Measurements from ENCODE around the gene SCAI.

The SCAI gene

GRCh38 chr9:125156551-125156950, 13.2 kb upstream of the SCAI start:
- Histone ChIP-seq H3K36me3 (peaks cover 23 to 50% (median 31%) of the 10 kb centered on the region in 3 donors), H3K4me3 (no peak overlapping the region), H3K9me3 (no peaks in the 10 kb centered on the region), H3K4me1 (peaks cover 0 to 26% (median 14%) of the 10 kb centered on the region in 4 donors), H3K27me3 (no peaks in the 10 kb centered on the region), H3K27ac (no peak overlapping the region)
- no peak for DNase-seq
- intact Hi-C loops (cut with DNase I; ENCODE audit: low total_unique reads): no loop called here
- TF ChIP-seq, protein P1, sequence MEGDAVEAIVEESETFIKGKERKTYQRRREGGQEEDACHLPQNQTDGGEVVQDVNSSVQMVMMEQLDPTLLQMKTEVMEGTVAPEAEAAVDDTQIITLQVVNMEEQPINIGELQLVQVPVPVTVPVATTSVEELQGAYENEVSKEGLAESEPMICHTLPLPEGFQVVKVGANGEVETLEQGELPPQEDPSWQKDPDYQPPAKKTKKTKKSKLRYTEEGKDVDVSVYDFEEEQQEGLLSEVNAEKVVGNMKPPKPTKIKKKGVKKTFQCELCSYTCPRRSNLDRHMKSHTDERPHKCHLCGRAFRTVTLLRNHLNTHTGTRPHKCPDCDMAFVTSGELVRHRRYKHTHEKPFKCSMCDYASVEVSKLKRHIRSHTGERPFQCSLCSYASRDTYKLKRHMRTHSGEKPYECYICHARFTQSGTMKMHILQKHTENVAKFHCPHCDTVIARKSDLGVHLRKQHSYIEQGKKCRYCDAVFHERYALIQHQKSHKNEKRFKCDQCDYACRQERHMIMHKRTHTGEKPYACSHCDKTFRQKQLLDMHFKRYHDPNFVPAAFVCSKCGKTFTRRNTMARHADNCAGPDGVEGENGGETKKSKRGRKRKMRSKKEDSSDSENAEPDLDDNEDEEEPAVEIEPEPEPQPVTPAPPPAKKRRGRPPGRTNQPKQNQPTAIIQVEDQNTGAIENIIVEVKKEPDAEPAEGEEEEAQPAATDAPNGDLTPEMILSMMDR (IDR thresholded peaks at IDR 0.05): no peak

DNA sequence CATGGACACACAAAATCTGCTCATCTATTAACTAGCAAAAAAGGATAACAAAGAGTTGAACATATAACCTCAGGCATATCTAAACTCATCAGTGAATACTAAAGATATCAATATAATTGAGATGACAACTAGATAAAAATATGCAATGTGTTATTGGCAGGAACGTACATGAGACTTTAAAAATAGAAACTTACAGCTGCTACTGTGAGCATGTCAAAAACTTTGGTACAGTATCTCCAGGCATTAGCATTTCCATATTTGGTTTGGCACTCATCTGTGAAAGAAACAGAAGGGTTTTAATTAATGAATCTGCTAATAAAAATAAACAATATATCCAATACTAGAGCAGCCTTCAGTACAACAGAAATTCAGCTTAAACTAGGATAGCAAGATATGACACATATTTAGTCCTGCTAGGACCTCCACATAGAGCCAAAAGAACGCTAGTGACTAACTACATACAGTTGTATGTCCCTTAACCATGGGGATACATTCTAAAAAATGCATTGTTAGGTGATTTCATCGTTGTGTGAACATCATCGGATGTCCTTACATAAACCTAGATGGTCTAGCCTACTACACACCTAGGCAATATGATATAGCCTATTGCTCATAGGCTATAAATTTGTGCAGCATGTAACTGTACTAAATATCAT, 10.5 kb upstream of the SCAI start:
- no peak for DNase-seq
- Histone ChIP-seq H3K4me1 (peaks cover 0 to 5% (median 0%) of the 10 kb centered on the region in 4 donors), H3K36me3 (peaks cover 49 to 76% (median 53%) of the 10 kb centered on the region in 3 donors), H3K27me3 (no peaks in the 10 kb centered on the region), H3K27ac (no peak overlapping the region), H3K9me3 (no peaks in the 10 kb centered on the region), H3K4me3 (no peak overlapping the region)
- intact Hi-C loops (cut with DNase I; ENCODE audit: low total_unique reads): no loop called here
- TF ChIP-seq, protein P1 (IDR thresholded peaks at IDR 0.05): no peak

- TF ChIP-seq, protein P1 (IDR thresholded peaks at IDR 0.05): no peak
- no peaks in the 10 kb centered on the region for H3K27me3 ChIP-seq
- intact Hi-C loops (cut with DNase I; ENCODE audit: low total_unique reads): no loop called here
- DNase-seq: no peak
- no peak overlapping the region for H3K4me3 ChIP-seq
- H3K9me3 ChIP-seq: no peaks in the 10 kb centered on the region
- H3K4me1 ChIP-seq: peaks cover 0 to 5% (median 0%) of the 10 kb centered on the region in 4 donors
- no peak overlapping the region for H3K27ac ChIP-seq
- H3K36me3 ChIP-seq: peaks cover 42 to 64% (median 49%) of the 10 kb centered on the region in 3 donors
Observed at GRCh38 chr9:125151730-125152129, 8.4 kb upstream of the SCAI start.

GRCh38 chr9:125150349-125151245, 7.3 kb upstream of the SCAI start:
- peaks cover 42 to 62% (median 46%) of the 10 kb centered on the region in 3 donors for H3K36me3 ChIP-seq
- intact Hi-C loops (cut with DNase I; ENCODE audit: low total_unique reads): no loop called here

DNA sequence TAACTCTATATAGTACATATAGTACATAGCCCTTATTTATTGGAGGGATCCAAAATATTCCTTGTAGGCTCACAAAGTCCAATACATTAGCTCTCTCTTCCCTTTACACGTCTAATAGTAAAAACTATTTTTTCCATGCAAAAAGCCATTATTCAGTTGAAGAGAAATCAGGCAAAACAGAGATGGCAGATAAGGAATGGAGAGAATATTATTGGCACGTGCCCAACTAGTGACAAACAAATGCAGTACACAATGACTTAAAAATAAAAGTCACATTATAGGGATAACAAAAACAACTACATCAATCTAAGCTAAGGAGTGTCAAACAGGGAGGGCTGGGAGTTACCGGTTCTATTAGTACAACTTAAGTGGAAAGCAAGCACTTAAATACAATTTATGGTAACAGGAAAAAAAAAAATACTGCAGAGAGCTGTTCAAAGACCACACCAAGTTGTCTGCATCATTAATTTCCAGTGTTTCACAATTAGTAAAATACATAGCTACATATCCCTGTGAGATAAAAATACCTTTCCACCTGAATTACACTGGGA, 4.1 kb upstream of the SCAI start:
- TF ChIP-seq, protein P1 (IDR thresholded peaks at IDR 0.05): no peak

More at GRCh38 chr9:125150349-125151245, 7.3 kb upstream of the SCAI start:
- Histone ChIP-seq H3K4me1 (peaks cover 0 to 12% (median 0%) of the 10 kb centered on the region in 4 donors), H3K27ac (no peak overlapping the region), H3K9me3 (no peaks in the 10 kb centered on the region), H3K4me3 (no peak overlapping the region), H3K27me3 (no peaks in the 10 kb centered on the region)
- no peak for DNase-seq
- TF ChIP-seq, protein P1 (IDR thresholded peaks at IDR 0.05): no peak

More for the DNA sequence above, 4.1 kb upstream of the SCAI start:
- DNase-seq: no peak
- intact Hi-C loops (cut with DNase I; ENCODE audit: low total_unique reads): loop anchor here (10.0 kb wide), 1 partner anchor 283 kb away; the partner anchor contains the start of genes ARPC5L and RPL35
- H3K4me3 ChIP-seq: no peak overlapping the region
- H3K36me3 ChIP-seq: peaks cover 31 to 35% (median 35%) of the 10 kb centered on the region in 3 donors
- peaks cover 0 to 22% (median 5%) of the 10 kb centered on the region in 4 donors for H3K4me1 ChIP-seq
- no peaks in the 10 kb centered on the region for H3K9me3 ChIP-seq
- no peak overlapping the region for H3K27ac ChIP-seq
- no peaks in the 10 kb centered on the region for H3K27me3 ChIP-seq
